B cell (primary cell): ENCODE results near the gene SLC35E2B. TPM values are rescaled to one million over a fixed set of nuclear protein-coding genes. Genes with fewer than 3 reads are reported as not detected.
"Not testable (repeated sequence)": the region's sequence is repeated elsewhere in the genome, so short reads cannot be mapped to it uniquely, and the experiment has no call there.

Experiments
- ATAC-seq: fragments of 200-7000 bp; cut with Tn5 transposase; one replicate; pipeline ENCODE4 v1.10.0; 2021; ENCODE audit warnings: low read depth, mild to moderate bottlenecking, moderate number of reproducible peaks, moderate library complexity
- CTCF ChIA-PET: fragments of 350-600 bp; sonication (Branson Sonifier 250); formaldehyde crosslinking; loops from one replicate; lab custom pipeline; 2021; ENCODE audit warnings: antibody characterized with exemption, inconsistent platforms; lab: Charles Lee
- POLR2A ChIA-PET: fragments of 350-600 bp; sonication (Branson Sonifier 250); formaldehyde crosslinking; loops from one replicate; lab custom pipeline; 2021; ENCODE audit warnings: antibody characterized with exemption; lab: Charles Lee
- DNase-seq: peaks from one replicate; pipeline ENCODE4 v3.0.0; 2013
- H2AFZ ChIP-seq: 2 replicates; pipeline ENCODE4 v1.6.1; 2012; ENCODE audit warnings: mild to moderate bottlenecking, low read depth, low read length; ENCODE audit not compliant: insufficient read depth, poor library complexity, severe bottlenecking
- H3K27ac ChIP-seq, 2 donors: 1 replicate in 1 of 2; 2 replicates in 1 of 2; pipeline ENCODE4 v1.5.1; 2012 to 2013; ENCODE audit warnings: low read length in 2 of 2, mild to moderate bottlenecking in 2 of 2, moderate library complexity in 1 of 2
- H3K27me3 ChIP-seq, 4 experiments: fragments of 200-600 bp in 1 of 4; sonication (generic) in 1 of 4; replicated peaks in 1 of 4; 1 replicate in 2 of 4; 2 replicates in 2 of 4; pipeline versions ENCODE4 v1.6.1 to v1.7.0; 2013 to 2016; ENCODE audit warnings: low read length in 3 of 4, mild to moderate bottlenecking in 2 of 4, mixed read lengths in 1 of 4, moderate library complexity in 1 of 4; ENCODE audit not compliant: insufficient read depth in 4 of 4, control insufficient read depth in 3 of 4; ENCODE audit errors: control extremely low read depth in 1 of 4
- H3K36me3 ChIP-seq, 2 experiments: replicated peaks in 1 of 2; 1 replicate in 1 of 2; 2 replicates in 1 of 2; pipeline versions ENCODE4 v1.6.1 to v1.7.1; 2013; ENCODE audit warnings: low read length in 1 of 2; ENCODE audit not compliant: insufficient read depth in 2 of 2, control insufficient read depth in 1 of 2; ENCODE audit errors: control extremely low read depth in 1 of 2, extremely low read depth in 1 of 2
- H3K4me1 ChIP-seq, 2 donors: fragments of 200-600 bp in 1 of 2; sonication (generic) in 1 of 2; 1 replicate in 1 of 2; 2 replicates in 1 of 2; pipeline versions ENCODE4 v1.5.1 to v1.6.1; 2013 to 2017; ENCODE audit warnings: low read length in 2 of 2; ENCODE audit not compliant: control insufficient read depth in 2 of 2, insufficient read depth in 2 of 2
- H3K4me2 ChIP-seq: replicated peaks from 2 replicates; pipeline ENCODE3; 2012; ENCODE audit warnings: mild to moderate bottlenecking, low read depth, low read length; ENCODE audit not compliant: poor library complexity, severe bottlenecking
- H3K4me3 ChIP-seq, 5 experiments: fragments of 200-600 bp in 1 of 5; sonication (generic) in 1 of 5; 1 replicate in 3 of 5; 2 replicates in 2 of 5; pipeline versions ENCODE4 v1.5.1 to v1.7.0; 2011 to 2016; ENCODE audit warnings: low read length in 4 of 5, mild to moderate bottlenecking in 4 of 5, low read depth in 2 of 5, control low read depth in 1 of 5, moderate library complexity in 1 of 5; ENCODE audit not compliant: insufficient read depth in 1 of 5; ENCODE audit errors: control extremely low read depth in 1 of 5, extremely low read depth in 1 of 5
- H3K79me2 ChIP-seq: fragments of 200-600 bp; sonication (generic); one replicate; pipeline ENCODE4 v1.6.0; 2016; ENCODE audit warnings: low read length; ENCODE audit not compliant: control insufficient read depth, insufficient read depth
- H3K9ac ChIP-seq: fragments of 200-600 bp; sonication (generic); 2 replicates; pipeline ENCODE4 v1.6.1; 2017; ENCODE audit warnings: mild to moderate bottlenecking, low read length, moderate library complexity
- H3K9me3 ChIP-seq, 3 donors: one replicate each; pipeline versions ENCODE4 v1.6.1 to v1.7.1; 2013; ENCODE audit warnings: low read length in 2 of 3; ENCODE audit not compliant: control insufficient read depth in 2 of 3, insufficient read depth in 1 of 3; ENCODE audit errors: control extremely low read depth in 1 of 3
- H4K20me1 ChIP-seq: 2 replicates; pipeline ENCODE4 v1.6.0; 2012; ENCODE audit warnings: mild to moderate bottlenecking, low read length; ENCODE audit not compliant: insufficient read depth, control insufficient read depth, poor library complexity, severe bottlenecking
- H3K27ac Mint-ChIP-seq: one replicate; pipeline ENCODE4 v1.8.0; 2021; ENCODE audit warnings: mixed read lengths
- H3K27me3 Mint-ChIP-seq: one replicate; pipeline ENCODE4 v1.8.0; 2021; ENCODE audit warnings: mixed read lengths
- H3K4me1 Mint-ChIP-seq: one replicate; pipeline ENCODE4 v1.8.0; 2021; ENCODE audit warnings: mixed read lengths
- H3K4me3 Mint-ChIP-seq: one replicate; pipeline ENCODE4 v1.8.0; 2021; ENCODE audit warnings: mixed read lengths
- H3K9me3 Mint-ChIP-seq: one replicate; pipeline ENCODE4 v1.8.0; 2022; ENCODE audit warnings: mixed read lengths; ENCODE audit not compliant: insufficient read depth
- EZH2 ChIP-seq: IDR thresholded peaks from 2 replicates; pipeline ENCODE4 v1.6.1; 2012; ENCODE audit warnings: borderline replicate concordance, low read depth, mild to moderate bottlenecking, moderate library complexity, low read length; ENCODE audit not compliant: insufficient read depth, poor library complexity, severe bottlenecking
- WGBS: methylation state at CpG from one replicate; pipeline ENCODE4 v1.1.5; 2013; ENCODE audit warnings: missing lambda C conversion rate; ENCODE audit not compliant: insufficient coverage; 5-methylcytosine and 5-hydroxymethylcytosine counted together
- intact Hi-C: fragments of 100-400 bp; cut with micrococcal nuclease; formaldehyde crosslinking; loops from one replicate; pipeline ENCODE4 v1.10.0; 2022
- polyA plus RNA-seq: library from polyadenylated mRNA; depleted of rRNA; stranded (reverse); fragments of >200 nt; gene quantifications from 2 replicates; pipeline ENCODE4 v1.2.3, GENCODE V29; 2012
- total RNA-seq, 2 donors: library from RNA; stranded (reverse); fragments of 120-200 nt in 1 of 2; gene quantifications; 1 replicate in 1 of 2; 2 replicates in 1 of 2; pipeline versions ENCODE4 v1.2.3 to v1.2.4, GENCODE V29; 2013 to 2022
- TF ChIP-seq, protein P1 (sequence below): fragments of 200-600 bp; IDR thresholded peaks from one replicate; pipeline ENCODE4 v1.8.0; 2022; ENCODE audit warnings: antibody characterized with exemption, mild to moderate bottlenecking

SLC35E2B gene
- total and polyA plus RNA-seq, 2 donors (not counting 1 experiment from before 2014, with no cell fraction given): 64.4 to 107 TPM

DNA sequence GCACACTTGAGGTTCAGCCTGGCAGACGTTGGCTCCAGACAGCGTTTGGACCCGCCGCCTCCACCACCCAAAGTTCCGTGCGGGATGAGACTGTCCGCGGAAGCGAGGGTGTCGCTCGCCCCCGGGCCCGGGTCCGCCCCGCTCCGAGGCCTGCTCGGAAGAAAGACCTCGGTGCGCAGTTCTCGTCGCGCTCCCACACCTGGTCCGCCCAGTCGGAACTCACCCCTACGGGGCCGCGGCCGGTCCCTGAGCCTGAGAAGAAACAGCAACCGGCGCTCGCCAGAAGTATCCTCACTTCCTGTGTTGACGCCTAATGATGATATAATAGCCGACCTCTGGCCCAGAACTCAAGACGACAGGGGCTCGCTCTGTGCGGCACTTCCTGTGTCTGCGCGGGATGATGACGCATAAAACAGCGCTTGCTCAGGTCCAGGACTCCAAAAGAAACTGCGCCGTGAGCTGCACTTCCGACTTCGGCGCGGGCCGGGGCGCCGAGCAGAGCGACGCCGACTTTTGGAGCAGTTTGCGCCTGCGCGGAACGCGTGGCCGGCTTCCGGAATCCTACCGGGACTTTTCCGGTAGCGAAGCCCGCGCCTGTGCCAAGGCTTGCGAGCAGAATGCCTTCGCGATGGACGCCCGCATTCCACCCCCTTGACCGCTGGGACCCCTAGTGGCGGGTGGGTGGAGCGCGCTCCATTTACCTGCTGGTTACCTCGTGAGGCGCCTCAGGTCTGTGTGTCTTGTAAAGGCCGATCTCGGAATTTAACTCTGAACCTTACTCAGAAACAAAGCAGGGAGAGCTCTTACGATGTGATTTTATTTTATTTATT is 31.7 kb upstream of the SLC35E2B start, which contains the start of gene CDK11A:
Gene CDK11A, minus strand, starts transcription at position 323 of the 830 bp plus-strand sequence. CDS start 1,539 bp downstream, outside the sequence.
- H3K27me3 ChIP-seq, H3K9me3 Mint-ChIP-seq, H4K20me1 ChIP-seq, POLR2A ChIA-PET, H3K9me3 ChIP-seq, CTCF ChIA-PET, intact Hi-C loops, H3K27me3 Mint-ChIP-seq, H3K4me1 ChIP-seq, H3K4me1 Mint-ChIP-seq: not testable (repeated sequence)
- WGBS: under 1% methylated on average over 39 of the region's 78 CpGs
- DNase-seq (peak; percentile 100), ATAC-seq (peak; percentile 86)
- H3K79me2 ChIP-seq: peaks cover 18% of the 10 kb centered on the region
- H3K36me3 ChIP-seq: peaks cover 2 to 18% of the 10 kb centered on the region in 2 experiments
- TF ChIP-seq, protein P1, sequence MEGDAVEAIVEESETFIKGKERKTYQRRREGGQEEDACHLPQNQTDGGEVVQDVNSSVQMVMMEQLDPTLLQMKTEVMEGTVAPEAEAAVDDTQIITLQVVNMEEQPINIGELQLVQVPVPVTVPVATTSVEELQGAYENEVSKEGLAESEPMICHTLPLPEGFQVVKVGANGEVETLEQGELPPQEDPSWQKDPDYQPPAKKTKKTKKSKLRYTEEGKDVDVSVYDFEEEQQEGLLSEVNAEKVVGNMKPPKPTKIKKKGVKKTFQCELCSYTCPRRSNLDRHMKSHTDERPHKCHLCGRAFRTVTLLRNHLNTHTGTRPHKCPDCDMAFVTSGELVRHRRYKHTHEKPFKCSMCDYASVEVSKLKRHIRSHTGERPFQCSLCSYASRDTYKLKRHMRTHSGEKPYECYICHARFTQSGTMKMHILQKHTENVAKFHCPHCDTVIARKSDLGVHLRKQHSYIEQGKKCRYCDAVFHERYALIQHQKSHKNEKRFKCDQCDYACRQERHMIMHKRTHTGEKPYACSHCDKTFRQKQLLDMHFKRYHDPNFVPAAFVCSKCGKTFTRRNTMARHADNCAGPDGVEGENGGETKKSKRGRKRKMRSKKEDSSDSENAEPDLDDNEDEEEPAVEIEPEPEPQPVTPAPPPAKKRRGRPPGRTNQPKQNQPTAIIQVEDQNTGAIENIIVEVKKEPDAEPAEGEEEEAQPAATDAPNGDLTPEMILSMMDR: peak; percentile 31
- H3K27ac ChIP-seq: peak within 1 kb of the TSS; percentile 68 to 90
- H3K4me3 ChIP-seq: peak within 1 kb of the TSS in 4 of 5 experiments; percentile 65 to 73 (median 70)
- Mint-ChIP-seq H3K27ac (peak within 1 kb of the TSS; percentile 94), H3K4me3 (peak within 1 kb of the TSS; percentile 89)
- peak within 1 kb of the TSS; percentile 81 for H3K9ac ChIP-seq
- peak within 1 kb of the TSS; percentile 60 for H3K4me2 ChIP-seq
- peak within 1 kb of the TSS; percentile 70 for H2AFZ ChIP-seq

DNA sequence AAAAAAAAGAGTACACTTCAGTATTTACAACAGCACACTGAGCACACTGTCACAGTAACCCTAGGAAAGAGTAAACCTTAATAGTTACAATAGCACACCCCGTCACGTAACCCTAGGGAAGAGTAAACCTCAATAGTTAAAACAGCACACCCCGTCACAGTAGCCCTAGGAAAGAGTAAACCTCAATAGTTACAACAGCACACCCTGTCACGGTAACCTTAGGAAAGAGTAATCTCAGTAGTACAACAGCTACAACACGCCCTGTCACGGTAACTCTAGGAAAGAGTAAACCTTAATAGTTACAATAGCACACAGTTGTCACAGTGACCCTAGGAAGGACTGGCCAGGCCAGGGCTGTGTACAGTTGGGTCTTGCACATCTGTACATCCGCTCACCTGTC is 28.6 kb upstream of the SLC35E2B start:
- Mint-ChIP-seq H3K4me3 (no peak overlapping the region), H3K27me3 (no peaks in the 10 kb centered on the region), H3K4me1 (peaks cover 2% of the 10 kb centered on the region), H3K27ac (no peak overlapping the region), H3K9me3 (no peaks in the 10 kb centered on the region)
- Histone ChIP-seq H3K36me3 (peaks cover 2 to 29% of the 10 kb centered on the region in 2 experiments), H3K4me1 (no peaks in the 10 kb centered on the region), H3K9me3 (no peaks in the 10 kb centered on the region), H3K4me2 (no peak overlapping the region), H2AFZ (no peak overlapping the region), H4K20me1 (no peaks in the 10 kb centered on the region), H3K4me3 (no peak overlapping the region), H3K27ac (no peak overlapping the region), H3K27me3 (no peaks in the 10 kb centered on the region), H3K79me2 (peaks cover 18% of the 10 kb centered on the region), H3K9ac (no peak overlapping the region)
- TF ChIP-seq, protein P1: no peak
- no peak for TF ChIP-seq EZH2
- ChIA-PET POLR2A (no interaction called here), CTCF (no interaction called here)
- ATAC-seq: no peak
- intact Hi-C loops: no loop called here
- WGBS: 80% methylated on average over 5 of the region's 7 CpGs
- DNase-seq: no peak
